HG03097 (cell line): ENCODE results near the gene DNAJB14.
A peak's percentile ranks its signal among the peaks of the same experiment; 100 is the strongest.

ENCODE experiments used
- ATAC-seq: cut with Tn5 transposase; IDR thresholded peaks from one replicate; pipeline ENCODE4 v1.9.1; 2021; ENCODE audit not compliant: unreplicated experiment, low FRiP score

Gene DNAJB14

GRCh38 chr4:99945718-99946355, 581 bp downstream of the DNAJB14 start:
- peak; percentile 3 for ATAC-seq

GRCh38 chr4:99943904-99944437, 2.4 kb downstream of the DNAJB14 start:
- ATAC-seq, result no peak

- ATAC-seq, result no peak
Measured at GRCh38 chr4:99938243-99938753, 8.1 kb downstream of the DNAJB14 start.

GRCh38 chr4:99934891-99935290, 11.5 kb downstream of the DNAJB14 start:
- no peak for ATAC-seq

GRCh38 chr4:99927566-99927965, 18.9 kb downstream of the DNAJB14 start:
- no peak for ATAC-seq

- no peak for ATAC-seq
Measured at GRCh38 chr4:99921174-99921573, 25.2 kb downstream of the DNAJB14 start.

- ATAC-seq, result no peak
Measured at GRCh38 chr4:99918656-99919055, 27.8 kb downstream of the DNAJB14 start.

GRCh38 chr4:99917575-99917974, 28.8 kb downstream of the DNAJB14 start:
- ATAC-seq, result no peak

GRCh38 chr4:99915449-99915848, 31.0 kb downstream of the DNAJB14 start:
- no peak for ATAC-seq

- no peak for ATAC-seq
Measured at GRCh38 chr4:99894998-99895397, 51.4 kb downstream of the DNAJB14 start.

- peak; percentile 98 for ATAC-seq
Measured at GRCh38 chr4:99894161-99894997, 52.0 kb downstream of the DNAJB14 start, which contains the start of gene LAMTOR3. Gene LAMTOR3 (minus strand): TSS chr4:99894427. CDS start chr4:99893963, 464 bp downstream.

GRCh38 chr4:99893839-99894160, 52.6 kb downstream of the DNAJB14 start:
- no peak for ATAC-seq

GRCh38 chr4:99893029-99893428, 53.4 kb downstream of the DNAJB14 start:
- no peak for ATAC-seq

GRCh38 chr4:99891351-99891750, 55.1 kb downstream of the DNAJB14 start:
- no peak for ATAC-seq

- ATAC-seq, result no peak
Measured at GRCh38 chr4:99887837-99888236, 58.6 kb downstream of the DNAJB14 start.

- no peak for ATAC-seq
Measured at GRCh38 chr4:99886146-99886545, 60.3 kb downstream of the DNAJB14 start.

GRCh38 chr4:99885687-99886086, 60.7 kb downstream of the DNAJB14 start:
- no peak for ATAC-seq

- no peak for ATAC-seq
Measured at GRCh38 chr4:99885063-99885664, 61.3 kb downstream of the DNAJB14 start.

- no peak for ATAC-seq
Measured at GRCh38 chr4:99879458-99879857, 67.0 kb downstream of the DNAJB14 start.

GRCh38 chr4:99878604-99879003, 67.8 kb downstream of the DNAJB14 start:
- ATAC-seq, result no peak

- ATAC-seq, result no peak
Measured at GRCh38 chr4:99876946-99877345, 69.5 kb downstream of the DNAJB14 start.
